HEK293 (cell line): ENCODE measurements around the gene PROM2.

ENCODE experiments used
- CTCF ChIA-PET: fragments of 350-600 bp; formaldehyde crosslinking; extraction: SDS; loops from one replicate; lab custom pipeline; 2021; ENCODE audit warnings: antibody characterized with exemption; lab: Yijun Ruan, JAX
- POLR2A ChIA-PET: fragments of 300-600 bp; formaldehyde crosslinking; extraction: SDS; loops from one replicate; lab custom pipeline; 2020; ENCODE audit warnings: antibody characterized with exemption, inconsistent platforms; lab: Yijun Ruan, JAX
- H3K27ac ChIP-seq: fragments of 200-500 bp; sonication (Bioruptor generic); 2 replicates; pipeline ENCODE4 v1.5.1; 2014; ENCODE audit warnings: low read depth, low read length, control low read depth, inconsistent platforms; ENCODE audit errors: extremely low read depth
- H3K36me3 ChIP-seq, 2 experiments: fragments of 200-500 bp in 1 of 2; sonication (Bioruptor generic) in 1 of 2; 1 replicate in 1 of 2; 2 replicates in 1 of 2; pipeline ENCODE4 v1.5.1; 2014 to 2017; ENCODE audit warnings: inconsistent platforms in 2 of 2, low read length in 2 of 2; ENCODE audit not compliant: control insufficient read depth in 2 of 2, insufficient read depth in 1 of 2
- H3K4me1 ChIP-seq: fragments of 200-500 bp; sonication (Bioruptor generic); 2 replicates; pipeline ENCODE4 v1.5.1; 2014; ENCODE audit warnings: mild to moderate bottlenecking, low read length, inconsistent platforms; ENCODE audit not compliant: control insufficient read depth, insufficient read depth
- H3K4me3 ChIP-seq: 2 replicates; pipeline ENCODE4 v1.5.1; 2011; ENCODE audit warnings: low read depth, mild to moderate bottlenecking, control low read depth, low read length, moderate library complexity
- H3K9me3 ChIP-seq: fragments of 200-500 bp; sonication (Bioruptor generic); 2 replicates; pipeline ENCODE4 v1.5.1; 2014; ENCODE audit warnings: low read depth, low read length, inconsistent platforms; ENCODE audit not compliant: control insufficient read depth, insufficient read depth
- CTCF ChIP-seq: fragments of 450-650 bp; formaldehyde crosslinking; IDR thresholded peaks from 2 replicates; pipeline ENCODE4 v1.5.1; 2016; ENCODE audit warnings: missing biosample characterization, missing genetic modification characterization
- SCRT2 ChIP-seq: fragments of 450-650 bp; formaldehyde crosslinking; IDR thresholded peaks from 2 replicates; pipeline ENCODE4 v1.5.1; 2016; ENCODE audit warnings: missing biosample characterization, missing genetic modification characterization
- SP3 ChIP-seq: fragments of 450-650 bp; formaldehyde crosslinking; IDR thresholded peaks from 2 replicates; pipeline ENCODE4 v1.5.1; 2016; ENCODE audit warnings: missing biosample characterization, missing genetic modification characterization
- ZBTB49 ChIP-seq: fragments of 450-650 bp; formaldehyde crosslinking; IDR thresholded peaks from 2 replicates; pipeline ENCODE4 v1.5.1; 2016; ENCODE audit warnings: missing biosample characterization, missing genetic modification characterization, low read depth
- ZFP41 ChIP-seq: fragments of 450-650 bp; formaldehyde crosslinking; IDR thresholded peaks from 2 replicates; pipeline ENCODE4 v1.5.1; 2016; ENCODE audit warnings: missing biosample characterization, missing genetic modification characterization, borderline replicate concordance
- ZNF202 ChIP-seq: fragments of 450-650 bp; formaldehyde crosslinking; IDR thresholded peaks from 2 replicates; pipeline ENCODE4 v1.5.1; 2016; ENCODE audit warnings: missing biosample characterization, missing genetic modification characterization, borderline replicate concordance
- ZNF311 ChIP-seq: fragments of 450-650 bp; formaldehyde crosslinking; IDR thresholded peaks from 2 replicates; pipeline ENCODE4 v1.5.1; 2017; ENCODE audit warnings: missing biosample characterization, missing genetic modification characterization, borderline replicate concordance
- ZNF433 ChIP-seq: fragments of 450-650 bp; formaldehyde crosslinking; IDR thresholded peaks from 2 replicates; pipeline ENCODE4 v1.5.1; 2016; ENCODE audit warnings: missing biosample characterization, missing genetic modification characterization, low read depth
- ZNF530 ChIP-seq: fragments of 450-650 bp; formaldehyde crosslinking; IDR thresholded peaks from 2 replicates; pipeline ENCODE4 v1.5.1; 2016; ENCODE audit warnings: low read depth, missing biosample characterization, missing genetic modification characterization
- ZNF580 ChIP-seq: fragments of 450-650 bp; formaldehyde crosslinking; IDR thresholded peaks from 2 replicates; pipeline ENCODE4 v1.5.1; 2016; ENCODE audit warnings: missing biosample characterization, missing genetic modification characterization
- ZNF654 ChIP-seq: fragments of 450-650 bp; formaldehyde crosslinking; IDR thresholded peaks from 2 replicates; pipeline ENCODE4 v1.5.1; 2016; ENCODE audit warnings: low read depth, missing biosample characterization, missing genetic modification characterization
- ZNF776 ChIP-seq: fragments of 450-650 bp; formaldehyde crosslinking; IDR thresholded peaks from 2 replicates; pipeline ENCODE4 v1.5.0; 2017; ENCODE audit warnings: missing biosample characterization, missing genetic modification characterization, borderline replicate concordance
- ZNF830 ChIP-seq: fragments of 450-650 bp; IDR thresholded peaks from 2 replicates; pipeline ENCODE4 v1.5.0; 2018; ENCODE audit warnings: missing biosample characterization, missing genetic modification characterization, low read depth, mild to moderate bottlenecking, moderate library complexity
- ZSCAN18 ChIP-seq: fragments of 450-650 bp; formaldehyde crosslinking; IDR thresholded peaks from 2 replicates; pipeline ENCODE4 v1.5.1; 2016; ENCODE audit warnings: missing biosample characterization, missing genetic modification characterization

Gene PROM2

GRCh38 chr2:95320986-95321767, 46.9 kb downstream of the PROM2 start (continued):
- TF ChIP-seq ZNF580 (tag by site-specific recombination) = no peak
- TF ChIP-seq ZNF530 (tag by site-specific recombination) = no peak
- no peak for TF ChIP-seq ZNF830 (tag by site-specific recombination)

GRCh38 chr2:95323347-95324155, 49.3 kb downstream of the PROM2 start:
- POLR2A ChIA-PET = no interaction called here
- CTCF ChIA-PET = interaction anchor here (1.0 to 2.5 kb wide), 3 partner anchors 16 to 37 kb away, joined by 3 to 9 read pairs (median 3); no protein-coding TSS in a partner anchor
- no peaks in the 10 kb centered on the region for H3K4me1 ChIP-seq

More at GRCh38 chr2:95323347-95324155, 49.3 kb downstream of the PROM2 start:
- Histone ChIP-seq H3K36me3 (no peaks in the 10 kb centered on the region), H3K9me3 (no peaks in the 10 kb centered on the region), H3K4me3 (no peak overlapping the region), H3K27ac (no peak overlapping the region)
- TF ChIP-seq SCRT2 (tag by site-specific recombination) (no peak), ZFP41 (tag by site-specific recombination) (no peak), SP3 (tag by site-specific recombination) (0 out of 2 replicates have a peak, but pooled peaks have one; percentile 15), ZBTB49 (no peak), ZNF654 (peak; percentile 51), CTCF (tag by site-specific recombination) (peak; percentile 73), ZNF311 (tag by site-specific recombination) (no peak), ZNF776 (no peak), ZSCAN18 (no peak), ZNF202 (no peak), ZNF433 (tag by site-specific recombination) (no peak)
